Lung microvascular endothelial cell (primary cell): Measurements from ENCODE around the gene LMAN2. TPM values are rescaled to one million over a fixed set of nuclear protein-coding genes. Genes with fewer than 3 reads are reported as not detected.

Experiments
- DNase-seq, 2 donors: peaks; one replicate each; pipeline versions ENCODE4 v3.0.0 to v3.0.0-alpha.2; 2010; ENCODE audit warnings: low read depth in 2 of 2
- total RNA-seq: library from RNA; depleted of rRNA; stranded (reverse); fragments of >200 nt; gene quantifications from 2 replicates; pipeline ENCODE4 v1.2.1, GENCODE V29; 2014

The LMAN2 gene
- total RNA-seq, 1 donor from 2014 or later: 376 TPM

DNA sequence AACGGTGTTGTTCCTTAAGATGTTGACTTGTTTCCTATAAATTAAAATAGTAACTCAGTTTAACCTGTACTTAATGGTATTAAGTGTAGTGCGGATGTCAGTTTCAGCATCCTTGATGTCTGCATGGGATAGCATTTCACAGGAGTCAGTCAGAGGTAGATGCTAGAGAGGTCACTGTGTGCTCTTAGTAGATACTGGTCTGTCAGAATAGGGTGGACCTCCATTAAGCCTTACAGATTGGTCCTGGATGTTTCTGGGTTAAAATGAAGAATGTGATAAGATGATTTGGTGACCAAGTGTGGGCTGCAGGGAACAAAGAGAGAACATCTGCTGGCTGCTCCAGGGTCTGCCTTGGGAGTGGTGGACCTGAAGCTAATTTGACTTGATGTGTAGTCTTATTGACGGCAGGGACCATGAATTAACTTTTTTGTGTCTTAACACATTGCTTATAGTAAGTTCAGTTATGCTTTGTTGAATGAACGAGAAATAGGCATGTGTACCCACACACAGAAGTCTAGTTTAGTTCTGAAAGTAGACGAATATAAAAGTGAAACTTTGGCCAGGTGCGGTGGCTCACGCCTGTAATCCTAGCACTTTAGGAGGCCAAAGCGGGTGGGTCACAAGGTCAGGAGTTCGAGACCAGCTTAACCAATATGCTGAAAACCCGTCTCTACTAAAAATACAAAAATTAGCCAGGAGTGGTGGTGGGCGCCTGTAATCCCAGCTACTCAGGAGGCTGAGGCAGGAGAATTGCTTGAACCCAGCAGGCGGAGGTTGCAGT lies 60.5 kb downstream of the LMAN2 start:
- no peak for DNase-seq

DNA sequence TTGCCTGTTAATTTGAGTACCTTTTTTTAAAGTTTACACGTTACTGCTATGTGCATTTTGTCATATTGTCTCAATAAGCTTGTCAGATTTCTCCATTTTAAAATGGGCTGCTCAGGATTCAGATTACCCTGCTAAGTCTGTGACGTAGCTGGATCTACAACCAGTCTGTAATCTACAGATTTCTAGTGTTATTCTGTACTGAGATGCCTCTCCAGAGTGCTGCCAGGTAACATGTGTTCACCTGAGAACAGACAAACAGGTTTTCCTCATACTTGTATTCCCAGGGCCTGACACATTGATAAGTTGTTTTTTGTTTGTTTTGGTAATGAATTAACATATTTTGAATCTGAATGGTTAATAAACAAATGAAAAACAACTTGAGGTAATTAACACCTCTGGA lies 63.3 kb downstream of the LMAN2 start:
- DNase-seq: no peak

Other genes with a start within 250 kb of the LMAN2 start
- 20.9 and 22.4 TPM in 2 replicates for gene NSD1, start 217.9 kb downstream of the LMAN2 start, total RNA-seq
- 8.7 and 13.9 TPM in 2 replicates for gene RAB24, start 47.9 kb downstream of the LMAN2 start, total RNA-seq
- 109 and 112 TPM in 2 replicates for gene PRELID1, start 47.9 kb downstream of the LMAN2 start, total RNA-seq
- gene MXD3, start 39.8 kb downstream of the LMAN2 start, total RNA-seq: 8.1 and 10.5 TPM in 2 replicates
- gene RGS14, start 6.3 kb upstream of the LMAN2 start, total RNA-seq: 2.8 and 4.4 TPM in 2 replicates
- gene SLC34A1, start 32.8 kb upstream of the LMAN2 start, total RNA-seq: not detected in 2 replicates
- gene PFN3, start 49.0 kb upstream of the LMAN2 start, total RNA-seq: not detected in 2 replicates
- gene F12, start 57.9 kb upstream of the LMAN2 start, total RNA-seq: 0.40 and 0.44 TPM in 2 replicates
- gene GRK6, start 75.0 kb upstream of the LMAN2 start, total RNA-seq: 11.3 and 14.7 TPM in 2 replicates
- 1.2 and 2.2 TPM in 2 replicates for gene PRR7, start 95.1 kb upstream of the LMAN2 start, total RNA-seq
- 88.9 and 112 TPM in 2 replicates for gene DBN1, start 122.0 kb upstream of the LMAN2 start, total RNA-seq
- 24.4 and 30.1 TPM in 2 replicates for gene PDLIM7, start 145.9 kb upstream of the LMAN2 start, total RNA-seq
- 0.79 and 2.0 TPM in 2 replicates for gene DOK3, start 158.2 kb upstream of the LMAN2 start, total RNA-seq
- gene DDX41, start 165.3 kb upstream of the LMAN2 start, total RNA-seq: 62.1 and 64.5 TPM in 2 replicates
- gene FAM193B, start 202.9 kb upstream of the LMAN2 start, total RNA-seq: 7.8 and 16.3 TPM in 2 replicates
- 122 and 133 TPM in 2 replicates for gene TMED9, start 240.5 kb upstream of the LMAN2 start, total RNA-seq
- 19.8 and 24.2 TPM in 2 replicates for gene B4GALT7, start 248.5 kb upstream of the LMAN2 start, total RNA-seq